Breast epithelium (tissue), 3 donors: ENCODE results near the gene RDH14.

Source experiments
- CTCF ChIP-seq, 3 donors: fragments of 450-650 bp; IDR thresholded peaks; one replicate each; pipeline ENCODE4 v1.5.1; 2016 to 2017; ENCODE audit warnings: antibody characterized with exemption in 3 of 3, mild to moderate bottlenecking in 3 of 3, moderate library complexity in 3 of 3
- POLR2A ChIP-seq: fragments of 450-650 bp; IDR thresholded peaks from one replicate; pipeline ENCODE4 v1.6.1; 2016; ENCODE audit warnings: antibody characterized with exemption, mild to moderate bottlenecking, moderate library complexity
- POLR2AphosphoS5 ChIP-seq, 3 donors: sonication (generic); formaldehyde crosslinking; IDR thresholded peaks; one replicate each; pipeline ENCODE4 v1.6.1; 2017; ENCODE audit warnings: antibody characterized with exemption in 3 of 3

DNA sequence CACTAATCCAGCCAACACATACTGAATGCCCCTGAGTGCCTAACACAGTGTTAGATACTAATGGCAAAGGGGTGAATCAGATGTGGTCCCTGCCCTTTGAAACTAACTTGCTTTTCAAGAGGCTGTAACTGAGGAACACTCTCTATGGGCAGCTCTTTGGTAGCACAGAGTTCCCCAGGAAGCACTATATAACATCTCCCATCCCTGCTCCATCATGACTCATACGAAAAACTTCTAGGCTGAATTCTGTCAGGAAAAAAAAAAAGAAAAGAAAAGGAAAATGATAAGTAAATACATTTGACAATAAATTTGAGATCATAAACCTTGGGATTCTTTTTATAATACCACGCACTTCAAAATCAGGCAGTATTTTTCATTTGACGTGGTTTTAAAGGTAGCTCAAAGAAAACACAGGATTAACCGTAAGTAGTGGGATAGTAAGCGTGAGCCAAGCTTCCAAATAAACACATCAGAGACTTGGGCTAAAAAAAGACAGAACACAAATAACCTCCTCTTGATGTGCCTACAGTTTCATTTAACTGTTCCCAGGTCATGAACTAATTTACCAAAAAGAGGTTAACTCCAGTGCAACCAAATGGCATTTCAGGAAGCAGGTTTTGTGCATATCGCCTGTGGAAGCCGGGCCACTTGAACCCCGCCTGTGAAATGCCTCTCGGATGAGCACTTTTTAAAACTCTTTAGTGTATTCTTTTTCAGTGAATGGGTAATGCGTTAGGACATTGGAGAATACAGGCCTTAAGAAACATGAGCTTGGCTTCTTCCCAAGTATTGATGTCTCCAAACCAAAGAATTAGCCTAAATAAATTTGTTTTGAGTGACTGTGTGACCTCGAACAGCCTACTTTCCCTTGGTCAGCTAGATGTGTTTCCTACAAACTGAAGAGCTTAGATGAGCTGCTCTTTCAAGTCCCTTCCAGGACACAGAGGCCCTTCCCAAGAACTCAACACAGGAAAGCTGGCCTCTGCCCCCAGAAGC lies 42.0 kb downstream of the RDH14 start:
- TF ChIP-seq POLR2A (no peak), POLR2AphosphoS5 (IDR thresholded peaks at IDR 0.05) (no peak), CTCF (IDR thresholded peaks at IDR 0.05) (no peak)
